Transverse colon (tissue), 4 donors: ENCODE data around the gene STH. TPM values are rescaled to one million over a fixed set of nuclear protein-coding genes. Genes with fewer than 3 reads are reported as not detected.

Source experiments
- DNase-seq: peaks from one replicate; pipeline ENCODE4 v3.0.0-alpha.2; 2019
- H3K27ac ChIP-seq, 4 donors: fragments of 200-600 bp; sonication (generic); 2 replicates each; pipeline ENCODE4 v1.5.1; 2016 to 2018; ENCODE audit warnings: inconsistent platforms in 4 of 4
- H3K27me3 ChIP-seq: fragments of 200-600 bp; sonication (generic); 2 replicates; pipeline ENCODE4 v1.5.1; 2017; ENCODE audit warnings: inconsistent platforms
- H3K36me3 ChIP-seq, 4 donors: fragments of 200-600 bp; sonication (generic); 2 replicates each; pipeline ENCODE4 v1.5.1; 2017 to 2019; ENCODE audit warnings: inconsistent platforms in 4 of 4
- H3K4me1 ChIP-seq, 4 donors: fragments of 200-600 bp; sonication (generic); 2 replicates each; pipeline ENCODE4 v1.5.1; 2017 to 2020; ENCODE audit warnings: inconsistent platforms in 4 of 4
- H3K4me3 ChIP-seq, 4 donors: fragments of 200-600 bp; sonication (generic); 1 replicate in 1 of 4; 2 replicates in 3 of 4; pipeline versions ENCODE4 v1.5.1 to v1.6.1; 2017 to 2019; ENCODE audit warnings: inconsistent platforms in 4 of 4
- H3K9me3 ChIP-seq, 2 donors: fragments of 200-600 bp; sonication (generic); 2 replicates each; pipeline ENCODE4 v1.5.1; 2017 to 2019; ENCODE audit warnings: inconsistent platforms in 2 of 2
- CTCF ChIP-seq, 5 experiments: fragments of 200-600 bp in 3 of 5; fragments of 450-650 bp in 2 of 5; sonication (generic) in 3 of 5; IDR thresholded peaks; 1 replicate in 2 of 5; 2 replicates in 3 of 5; pipeline ENCODE4 v1.5.1; 2016 to 2017; ENCODE audit warnings: antibody characterized with exemption in 5 of 5, inconsistent platforms in 3 of 5, mild to moderate bottlenecking in 2 of 5, moderate library complexity in 1 of 5
- EP300 ChIP-seq: sonication (generic); formaldehyde crosslinking; IDR thresholded peaks from one replicate; pipeline ENCODE4 v1.6.1; 2017; ENCODE audit warnings: antibody characterized with exemption, low read depth
- POLR2A ChIP-seq: fragments of 450-650 bp; IDR thresholded peaks from one replicate; pipeline ENCODE4 v1.6.1; 2016; ENCODE audit warnings: antibody characterized with exemption, mild to moderate bottlenecking, moderate library complexity
- POLR2AphosphoS5 ChIP-seq, 3 donors: sonication (generic); formaldehyde crosslinking; IDR thresholded peaks; one replicate each; pipeline ENCODE4 v1.6.1; 2016; ENCODE audit warnings: antibody characterized with exemption in 3 of 3
- WGBS, 2 donors: methylation state at CpG; one replicate each; pipeline ENCODE4 v1.1.5; 2018; ENCODE audit warnings: low coverage in 1 of 2; 5-methylcytosine and 5-hydroxymethylcytosine counted together
- in situ Hi-C, 4 donors: fragments of 200-750 bp; cut with MboI; loops; one replicate each; pipeline versions ENCODE4 v1.15.0 to v1.15.1; 2017; ENCODE audit warnings: low sequenced_read_pairs in 3 of 4, low pct_ligation_motif_present in 1 of 4, low pct_unique_long_range_greater_than_20kb in 1 of 4
- intact Hi-C: fragments of 100-400 bp; cut with DNase I; formaldehyde crosslinking; loops from one replicate; pipeline ENCODE4 v1.15.1; 2023; ENCODE audit warnings: low total_unique reads
- total RNA-seq, 4 donors: library from RNA; depleted of rRNA; stranded (reverse); fragments of >200 nt; gene quantifications; one replicate each; pipeline ENCODE4 v1.1.0, GENCODE V29; 2016

The STH gene
- total RNA-seq, 4 donors from 2014 or later = not detected

GRCh38 chr17:45963889-45964288, 35.2 kb upstream of the STH start:
- Histone ChIP-seq H3K27me3 (peaks cover 14% of the 10 kb centered on the region), H3K9me3 (no peaks in the 10 kb centered on the region), H3K27ac (no peak overlapping the region), H3K4me1 (no peaks in the 10 kb centered on the region), H3K4me3 (no peak overlapping the region), H3K36me3 (no peaks in the 10 kb centered on the region)
- in situ Hi-C loops (no loop called here), intact Hi-C loops (loop anchor here (5.0 kb wide), 1 partner anchor 72 kb away; the partner anchor contains the start of gene MAPT)
- 35 to 73% methylated on average over 2 to 5 of the region's 5 CpGs for WGBS, 2 donors
- no peak for DNase-seq
- TF ChIP-seq EP300 (no peak), CTCF (IDR thresholded peaks at IDR 0.05) (no peak)

- Histone ChIP-seq H3K4me1 (no peaks in the 10 kb centered on the region), H3K27me3 (peaks cover 14% of the 10 kb centered on the region), H3K27ac (no peak overlapping the region), H3K36me3 (no peaks in the 10 kb centered on the region), H3K4me3 (no peak overlapping the region), H3K9me3 (no peaks in the 10 kb centered on the region)
- TF ChIP-seq POLR2AphosphoS5 (IDR thresholded peaks at IDR 0.05) (no peak), EP300 (no peak), POLR2A (no peak), CTCF (IDR thresholded peaks at IDR 0.05) (no peak)
- intact Hi-C loops (loop anchor here (5.0 kb wide), 1 partner anchor 72 kb away; the partner anchor contains the start of gene MAPT), in situ Hi-C loops (no loop called here)
- WGBS, 2 donors = 74 to 76% methylated on average over 3 to 4 of the region's 4 CpGs
- DNase-seq = no peak
Observed at GRCh38 chr17:45964634-45965033, 34.4 kb upstream of the STH start.

- Histone ChIP-seq H3K27ac (no peak overlapping the region), H3K27me3 (peaks cover 14% of the 10 kb centered on the region), H3K9me3 (no peaks in the 10 kb centered on the region), H3K4me3 (no peak overlapping the region), H3K4me1 (no peaks in the 10 kb centered on the region), H3K36me3 (no peaks in the 10 kb centered on the region)
- in situ Hi-C loops (no loop called here), intact Hi-C loops (no loop called here)
- 80% methylated on average over 4 of the region's 4 CpGs; no CpG with 5 or more reads in 1 of the 2 donors for WGBS, 2 donors
- TF ChIP-seq EP300 (no peak), POLR2AphosphoS5 (IDR thresholded peaks at IDR 0.05) (no peak), CTCF (IDR thresholded peaks at IDR 0.05) (no peak), POLR2A (no peak)
- no peak for DNase-seq
Observed at GRCh38 chr17:45965812-45966211, 33.2 kb upstream of the STH start.

GRCh38 chr17:45966606-45967280, 32.3 kb upstream of the STH start:
- DNase-seq = no peak
- Histone ChIP-seq H3K27me3 (peaks cover 14% of the 10 kb centered on the region), H3K4me3 (no peak overlapping the region), H3K4me1 (no peaks in the 10 kb centered on the region), H3K27ac (no peak overlapping the region), H3K9me3 (no peaks in the 10 kb centered on the region), H3K36me3 (no peaks in the 10 kb centered on the region)
- TF ChIP-seq EP300 (no peak), POLR2AphosphoS5 (IDR thresholded peaks at IDR 0.05) (no peak), CTCF (IDR thresholded peaks at IDR 0.05) (no peak), POLR2A (no peak)
- in situ Hi-C loops = no loop called here
- 28 to 34% methylated on average over 2 of the region's 2 CpGs for WGBS, 2 donors
- intact Hi-C loops = no loop called here
